Fibroblast of lung (primary cell): ENCODE measurements around the gene KHSRP. TPM values are rescaled to one million over a fixed set of nuclear protein-coding genes. Genes with fewer than 3 reads are reported as not detected.

Experiments used
- DNase-seq, 2 donors: peaks; one replicate each; pipeline versions ENCODE4 v3.0.0 to v3.0.0-alpha.2; 2010; ENCODE audit warnings: low read depth in 2 of 2
- H2AFZ ChIP-seq: 2 replicates; pipeline ENCODE4 v1.5.1; 2012; ENCODE audit warnings: low read length, control low read depth, inconsistent platforms
- H3K27ac ChIP-seq: 2 replicates; pipeline ENCODE4 v1.5.1; 2011; ENCODE audit warnings: low read length, control low read depth; ENCODE audit not compliant: insufficient read depth
- H3K27me3 ChIP-seq: 2 replicates; pipeline ENCODE4 v1.5.1; 2011; ENCODE audit warnings: mild to moderate bottlenecking, low read length; ENCODE audit not compliant: control insufficient read depth, insufficient read depth
- H3K36me3 ChIP-seq: 2 replicates; pipeline ENCODE4 v1.5.1; 2011; ENCODE audit warnings: low read length; ENCODE audit not compliant: control insufficient read depth, insufficient read depth
- H3K4me1 ChIP-seq: 2 replicates; pipeline ENCODE4 v1.5.1; 2011; ENCODE audit warnings: low read length; ENCODE audit not compliant: control insufficient read depth, insufficient read depth; ENCODE audit errors: extremely low read depth
- H3K4me2 ChIP-seq: 2 replicates; pipeline ENCODE4 v1.5.1; 2011; ENCODE audit warnings: low read length, control low read depth; ENCODE audit not compliant: insufficient read depth; ENCODE audit errors: extremely low read depth
- H3K4me3 ChIP-seq, 4 experiments: fragments of 200-600 bp in 1 of 4; sonication (generic) in 1 of 4; replicated peaks in 1 of 4; 2 replicates each; pipeline ENCODE4 v1.5.1; 2011 to 2016; ENCODE audit warnings: low read length in 4 of 4, low read depth in 3 of 4, mild to moderate bottlenecking in 3 of 4, control low read depth in 2 of 4, inconsistent platforms in 1 of 4, mixed read lengths in 1 of 4; ENCODE audit not compliant: insufficient read depth in 1 of 4; ENCODE audit errors: control extremely low read depth in 1 of 4
- H3K79me2 ChIP-seq: 2 replicates; pipeline ENCODE4 v1.5.1; 2012; ENCODE audit warnings: mild to moderate bottlenecking, low read length, inconsistent platforms; ENCODE audit not compliant: control insufficient read depth, insufficient read depth
- H3K9ac ChIP-seq: 2 replicates; pipeline ENCODE4 v1.5.1; 2011; ENCODE audit warnings: mild to moderate bottlenecking, low read length, control low read depth; ENCODE audit not compliant: insufficient read depth
- H3K9me3 ChIP-seq: 2 replicates; pipeline ENCODE4 v1.5.1; 2012; ENCODE audit warnings: low read depth, low read length; ENCODE audit not compliant: control insufficient read depth, insufficient read depth
- H4K20me1 ChIP-seq: 2 replicates; pipeline ENCODE4 v1.5.1; 2011; ENCODE audit warnings: low read length; ENCODE audit not compliant: control insufficient read depth, insufficient read depth; ENCODE audit errors: extremely low read depth
- CTCF ChIP-seq, 2 donors: IDR thresholded peaks in 1 of 2; conservative IDR thresholded peaks in 1 of 2; 1 replicate in 1 of 2; 2 replicates in 1 of 2; pipeline ENCODE4 v1.5.1; 2011 to 2012; ENCODE audit warnings: low read length in 2 of 2, control low read depth in 1 of 2, inconsistent platforms in 1 of 2, low read depth in 1 of 2, mild to moderate bottlenecking in 1 of 2
- EZH2 ChIP-seq: IDR thresholded peaks from 2 replicates; pipeline ENCODE4 v1.5.1; 2012; ENCODE audit warnings: low read length, control low read depth, mild to moderate bottlenecking; ENCODE audit errors: missing control alignments
- polyA plus RNA-seq, 2 donors: library from polyadenylated mRNA; depleted of rRNA in 1 of 2; stranded (reverse) in 1 of 2; unstranded in 1 of 2; fragments of >200 nt; gene quantifications; 2 replicates each; pipeline ENCODE4 v1.2.1, GENCODE V29; 2011 to 2012; ENCODE audit warnings: missing spikeins in 1 of 2
- total RNA-seq: library from RNA; depleted of rRNA; stranded (reverse); fragments of >200 nt; gene quantifications from 2 replicates; pipeline ENCODE4 v1.2.1, GENCODE V29; 2014

KHSRP gene
- total and polyA plus RNA-seq, 2 donors (not counting 1 experiment from before 2014, with no cell fraction given): 66.0 to 93.5 TPM

- H2AFZ ChIP-seq: no peak overlapping the region
- H3K36me3 ChIP-seq: no peaks in the 10 kb centered on the region
- no peaks in the 10 kb centered on the region for H3K4me1 ChIP-seq
- TF ChIP-seq CTCF (conservative IDR thresholded peaks at IDR 0.05 in 1 of 2, IDR thresholded peaks at IDR 0.05 in 1 of 2; ENCODE audit: low read depth in 1 of 2, low read length in 2 of 2) (no peak), EZH2 (no peak)
- no peak overlapping the region for H3K4me2 ChIP-seq
- no peak overlapping the region for H3K9ac ChIP-seq
- H3K4me3 ChIP-seq: no peak overlapping the region
- H3K9me3 ChIP-seq: no peaks in the 10 kb centered on the region
- no peak for DNase-seq
- no peaks in the 10 kb centered on the region for H3K27me3 ChIP-seq
- no peak overlapping the region for H3K27ac ChIP-seq
- no peaks in the 10 kb centered on the region for H4K20me1 ChIP-seq
- H3K79me2 ChIP-seq: no peaks in the 10 kb centered on the region
Observed at GRCh38 chr19:6448045-6448444, 23.4 kb upstream of the KHSRP start.

- H3K4me1 ChIP-seq: no peaks in the 10 kb centered on the region
- no peak overlapping the region for H3K27ac ChIP-seq
- no peaks in the 10 kb centered on the region for H3K27me3 ChIP-seq
- TF ChIP-seq CTCF (conservative IDR thresholded peaks at IDR 0.05 in 1 of 2, IDR thresholded peaks at IDR 0.05 in 1 of 2; ENCODE audit: low read depth in 1 of 2, low read length in 2 of 2) (no peak), EZH2 (no peak)
- H3K4me3 ChIP-seq: no peak overlapping the region
- no peak overlapping the region for H2AFZ ChIP-seq
- no peaks in the 10 kb centered on the region for H3K36me3 ChIP-seq
- H4K20me1 ChIP-seq: no peaks in the 10 kb centered on the region
- no peak overlapping the region for H3K9ac ChIP-seq
- H3K4me2 ChIP-seq: no peak overlapping the region
- no peak for DNase-seq
- H3K79me2 ChIP-seq: no peaks in the 10 kb centered on the region
- no peaks in the 10 kb centered on the region for H3K9me3 ChIP-seq
Observed at GRCh38 chr19:6446452-6446851, 21.8 kb upstream of the KHSRP start.

GRCh38 chr19:6443986-6444385 lies 19.4 kb upstream of the KHSRP start:
- Histone ChIP-seq H3K79me2 (no peaks in the 10 kb centered on the region), H3K36me3 (no peaks in the 10 kb centered on the region), H3K27ac (no peak overlapping the region), H3K9ac (no peak overlapping the region), H3K27me3 (no peaks in the 10 kb centered on the region), H3K4me3 (no peak overlapping the region), H3K9me3 (no peaks in the 10 kb centered on the region), H2AFZ (no peak overlapping the region), H3K4me1 (no peaks in the 10 kb centered on the region), H4K20me1 (no peaks in the 10 kb centered on the region), H3K4me2 (no peak overlapping the region)
- no peak for DNase-seq
- TF ChIP-seq CTCF (conservative IDR thresholded peaks at IDR 0.05 in 1 of 2, IDR thresholded peaks at IDR 0.05 in 1 of 2; ENCODE audit: low read depth in 1 of 2, low read length in 2 of 2): no peak
- no peak for TF ChIP-seq EZH2
